HG02970 (cell line): Measurements from ENCODE around the gene CDY2B.
"Not testable (repeated sequence)": the region's sequence is repeated elsewhere in the genome, so short reads cannot be mapped to it uniquely, and the experiment has no call there.

Experiments used
- ATAC-seq: cut with Tn5 transposase; IDR thresholded peaks from one replicate; pipeline ENCODE4 v1.9.1; 2021; ENCODE audit warnings: mild to moderate bottlenecking, moderate library complexity, moderate number of reproducible peaks; ENCODE audit not compliant: unreplicated experiment, low FRiP score

CDY2B gene

DNA sequence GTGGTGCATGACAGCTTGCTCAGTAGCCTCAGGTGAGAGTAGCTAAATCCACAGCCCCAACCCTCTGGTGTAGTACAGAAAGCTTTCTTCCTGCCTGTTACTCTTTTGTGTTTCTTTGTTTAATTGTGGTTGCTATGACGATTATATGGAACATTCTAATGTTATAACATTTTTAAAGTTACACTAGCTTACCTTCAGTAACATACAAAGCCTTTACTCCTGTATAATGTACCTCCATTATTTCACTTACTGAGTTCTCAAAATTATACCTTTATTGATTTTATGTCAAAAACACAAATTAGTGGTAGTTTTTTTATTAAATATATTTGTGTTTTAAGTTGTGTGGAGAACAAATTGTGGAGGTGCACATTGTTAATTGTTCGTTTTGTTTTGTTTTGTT lies at the start of gene CDY2B:
CDY2B (minus strand) TSS at position 101 of the 400 bp plus-strand sequence. CDS start 328 bp downstream, outside the sequence.
- not testable (repeated sequence) for ATAC-seq

GRCh38 chrY:17908009-17908408 lies 28.0 kb upstream of the CDY2B start:
- ATAC-seq = not testable (repeated sequence)

GRCh38 chrY:17907351-17907750 lies 27.3 kb upstream of the CDY2B start:
- ATAC-seq = not testable (repeated sequence)

GRCh38 chrY:17881697-17882096 lies 1.7 kb upstream of the CDY2B start:
- not testable (repeated sequence) for ATAC-seq

- ATAC-seq = not testable (repeated sequence)
Measured at GRCh38 chrY:17876767-17877166, 3.3 kb downstream of the CDY2B start.

DNA sequence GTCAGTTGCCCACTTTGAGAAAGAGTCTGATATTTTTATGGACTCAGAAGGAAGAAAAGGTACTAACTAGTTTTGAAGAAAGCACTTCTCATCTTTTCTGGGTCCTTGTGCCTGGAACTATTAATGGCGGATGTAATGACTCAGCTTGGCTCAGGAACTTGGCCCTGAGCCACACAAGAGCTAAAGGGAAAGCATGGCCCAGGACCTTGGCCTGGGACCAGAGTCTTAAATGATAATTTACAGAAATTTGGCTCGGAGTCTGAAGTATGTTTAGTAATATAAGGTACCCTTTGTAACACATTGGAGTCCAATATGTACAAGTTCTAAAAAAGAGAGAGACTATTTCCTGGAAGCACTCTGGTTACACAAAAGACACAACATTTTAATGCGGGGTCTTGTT lies 4.6 kb downstream of the CDY2B start:
- not testable (repeated sequence) for ATAC-seq

GRCh38 chrY:17871194-17871903 lies 8.7 kb downstream of the CDY2B start:
- ATAC-seq = not testable (repeated sequence)

DNA sequence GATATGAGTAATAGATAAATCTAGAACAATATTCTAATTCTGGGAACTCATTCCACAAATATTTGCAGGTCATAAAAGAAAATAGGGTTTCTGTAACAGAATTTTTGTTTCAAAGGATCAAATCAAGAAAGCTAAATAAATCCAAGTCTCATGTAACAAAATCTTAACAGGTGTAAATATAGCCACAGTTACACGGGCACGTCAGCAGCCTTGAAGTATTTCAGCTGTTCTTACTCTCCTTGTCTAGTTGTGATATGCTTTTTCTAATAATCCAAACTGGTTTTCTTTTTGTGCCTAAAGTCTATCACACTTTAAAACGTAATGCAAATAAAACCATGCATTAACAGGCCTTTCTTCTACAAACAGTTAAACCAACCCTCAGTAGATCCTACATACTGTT lies 9.3 kb downstream of the CDY2B start:
- ATAC-seq = not testable (repeated sequence)

- ATAC-seq = not testable (repeated sequence)
Measured at GRCh38 chrY:17867850-17868249, 12.2 kb downstream of the CDY2B start.

- not testable (repeated sequence) for ATAC-seq
Measured at GRCh38 chrY:17860634-17861033, 19.4 kb downstream of the CDY2B start.

GRCh38 chrY:17856963-17857848 lies 22.8 kb downstream of the CDY2B start:
- not testable (repeated sequence) for ATAC-seq

DNA sequence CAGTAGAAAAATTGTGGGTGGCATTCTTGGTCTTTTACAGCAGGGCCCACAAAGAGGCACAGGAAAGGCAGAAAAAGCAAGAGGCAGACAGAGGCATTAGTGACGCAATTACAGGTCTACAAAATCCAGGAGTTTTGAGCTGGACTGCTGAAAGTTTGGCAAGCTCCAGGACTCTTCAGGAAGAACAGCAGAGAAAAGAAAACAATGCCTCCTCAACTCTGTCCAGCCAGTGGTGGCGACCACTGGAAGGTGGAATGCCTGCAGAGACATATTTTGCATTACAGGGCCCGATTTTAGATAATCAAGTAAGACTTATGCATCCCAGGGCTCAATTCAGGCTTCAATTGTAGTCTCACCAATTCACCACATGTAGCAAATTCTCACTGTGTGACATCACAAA lies 23.5 kb downstream of the CDY2B start:
- not testable (repeated sequence) for ATAC-seq

DNA sequence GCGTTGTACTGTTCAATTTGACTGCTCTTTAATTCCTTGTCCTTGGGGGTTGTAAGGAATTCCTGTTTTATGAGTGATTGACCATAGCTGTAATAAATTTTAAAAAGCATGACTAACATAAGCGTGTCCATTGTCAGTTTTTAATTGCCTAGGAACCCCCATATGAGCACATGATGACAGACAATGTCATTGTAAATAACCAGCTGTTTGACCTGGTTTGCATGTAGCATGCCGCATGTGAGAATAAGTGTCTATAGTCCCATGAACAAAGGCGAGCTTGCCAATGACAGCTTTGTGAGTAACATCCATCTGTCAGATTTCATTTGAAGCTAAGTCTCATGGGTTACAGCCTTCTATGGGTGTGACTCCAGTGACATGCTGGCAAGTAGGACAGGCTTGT lies 30.9 kb downstream of the CDY2B start:
- ATAC-seq = not testable (repeated sequence)

GRCh38 chrY:17832149-17832548 lies 47.9 kb downstream of the CDY2B start:
- not testable (repeated sequence) for ATAC-seq
